ENCODE measurements around the gene VAT1L. TPM values are rescaled to one million over a fixed set of nuclear protein-coding genes. Genes with fewer than 3 reads are reported as not detected.
A peak's percentile ranks its signal among the peaks of the same experiment; 100 is the strongest.

VAT1L gene, protein sequence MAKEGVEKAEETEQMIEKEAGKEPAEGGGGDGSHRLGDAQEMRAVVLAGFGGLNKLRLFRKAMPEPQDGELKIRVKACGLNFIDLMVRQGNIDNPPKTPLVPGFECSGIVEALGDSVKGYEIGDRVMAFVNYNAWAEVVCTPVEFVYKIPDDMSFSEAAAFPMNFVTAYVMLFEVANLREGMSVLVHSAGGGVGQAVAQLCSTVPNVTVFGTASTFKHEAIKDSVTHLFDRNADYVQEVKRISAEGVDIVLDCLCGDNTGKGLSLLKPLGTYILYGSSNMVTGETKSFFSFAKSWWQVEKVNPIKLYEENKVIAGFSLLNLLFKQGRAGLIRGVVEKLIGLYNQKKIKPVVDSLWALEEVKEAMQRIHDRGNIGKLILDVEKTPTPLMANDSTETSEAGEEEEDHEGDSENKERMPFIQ
- 100 to 1,000 TPM in 1 of 2 donors, 10 to 100 TPM in 1; 79.7 to 147 TPM for total RNA-seq
- 100 to 1,000 TPM; 161 to 185 TPM for polyA plus RNA-seq (ENCODE audit: insufficient read length in 2 of 2)
- long read RNA-seq, donor 1, transcript VAT1L-201 (9 exons, 3,825 nt): major isoform, 34 of 34 reads
- long read RNA-seq, donor 1, partial matches to known transcripts: 0 of 34 reads
- long read RNA-seq, donor 1, other reads (novel, unspliced or antisense): 0 of 34 reads
- long read RNA-seq, donor 2, transcript VAT1L-201 (9 exons, 3,825 nt): major isoform, 20 of 20 reads
- long read RNA-seq, donor 2, partial matches to known transcripts: 0 of 20 reads
- long read RNA-seq, donor 2, other reads (novel, unspliced or antisense): 0 of 20 reads
- long read RNA-seq, donor 3, transcript VAT1L-201 (9 exons, 3,825 nt): major isoform, 30 of 74 reads
- long read RNA-seq, donor 3, partial matches to known transcripts: 44 of 74 reads
- long read RNA-seq, donor 3, other reads (novel, unspliced or antisense): 0 of 74 reads
- long read RNA-seq, donor 4: 0 reads

DNA sequence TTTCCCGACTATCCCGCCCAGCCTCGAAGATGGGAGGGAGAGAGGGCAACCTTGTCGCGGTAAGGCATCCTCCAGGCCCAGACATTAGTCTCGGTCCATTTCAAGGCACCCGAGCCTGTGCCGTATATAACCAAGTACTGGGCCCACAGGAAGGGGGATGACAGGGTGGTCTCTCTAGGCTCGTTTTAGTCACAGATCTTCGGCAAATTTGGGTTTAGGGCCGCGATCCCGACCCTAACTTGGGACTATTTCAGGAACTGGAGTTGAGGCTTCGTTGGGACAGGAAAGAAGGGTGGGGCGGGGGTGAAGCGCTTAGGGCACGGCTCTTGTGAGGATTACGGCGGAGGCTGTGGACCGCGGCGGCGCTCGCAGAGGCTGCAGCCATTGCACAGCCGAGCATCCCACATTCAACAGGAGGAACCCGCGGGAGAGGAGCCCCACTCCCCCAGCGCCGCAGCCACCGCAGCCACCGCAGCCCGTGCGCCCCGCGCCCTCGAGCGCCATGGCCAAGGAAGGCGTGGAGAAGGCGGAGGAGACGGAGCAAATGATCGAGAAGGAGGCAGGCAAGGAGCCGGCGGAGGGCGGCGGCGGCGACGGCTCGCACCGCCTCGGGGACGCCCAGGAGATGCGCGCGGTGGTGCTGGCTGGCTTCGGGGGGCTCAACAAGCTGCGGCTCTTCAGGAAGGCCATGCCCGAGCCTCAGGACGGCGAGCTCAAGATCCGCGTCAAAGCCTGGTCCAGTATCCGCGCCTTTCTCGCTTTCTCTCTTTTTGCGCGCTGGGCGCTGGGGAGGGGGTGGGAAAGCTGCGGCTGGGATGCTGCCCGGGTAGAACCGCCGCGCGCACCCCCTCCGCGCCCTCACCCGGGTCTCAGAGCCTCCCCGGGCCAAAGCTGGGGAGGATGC is at the start of gene VAT1L:
TSS of gene VAT1L (plus strand) at position 384 of the 904 bp plus-strand sequence. CDS start at position 503, 119 bp downstream.
- Histone ChIP-seq H3K4me3 (ENCODE audit: low read depth, low read length) (peak within 1 kb of the TSS; percentile 80), H3K27me3 (ENCODE audit: control insufficient read depth, insufficient read depth, low read length) (peaks cover 18% of the 10 kb centered on the region), H3K4me1 (ENCODE audit: control insufficient read depth, insufficient read depth, low read length) (peaks cover 19% of the 10 kb centered on the region), H3K27ac (ENCODE audit: low read depth, low read length) (peak within 1 kb of the TSS; percentile 25), H3K9me3 (ENCODE audit: control insufficient read depth, insufficient read depth, low read length) (no peaks in the 10 kb centered on the region), H3K36me3 (ENCODE audit: control insufficient read depth, insufficient read depth, low read length) (no peaks in the 10 kb centered on the region)
- 0% methylated on average over 74 of the region's 78 CpGs for WGBS (ENCODE audit: insufficient coverage)
- peak; percentile 65 to 95 (median 82) for DNase-seq (ENCODE audit: low read depth in 4 of 6, low spot score in 6 of 6)

DNA sequence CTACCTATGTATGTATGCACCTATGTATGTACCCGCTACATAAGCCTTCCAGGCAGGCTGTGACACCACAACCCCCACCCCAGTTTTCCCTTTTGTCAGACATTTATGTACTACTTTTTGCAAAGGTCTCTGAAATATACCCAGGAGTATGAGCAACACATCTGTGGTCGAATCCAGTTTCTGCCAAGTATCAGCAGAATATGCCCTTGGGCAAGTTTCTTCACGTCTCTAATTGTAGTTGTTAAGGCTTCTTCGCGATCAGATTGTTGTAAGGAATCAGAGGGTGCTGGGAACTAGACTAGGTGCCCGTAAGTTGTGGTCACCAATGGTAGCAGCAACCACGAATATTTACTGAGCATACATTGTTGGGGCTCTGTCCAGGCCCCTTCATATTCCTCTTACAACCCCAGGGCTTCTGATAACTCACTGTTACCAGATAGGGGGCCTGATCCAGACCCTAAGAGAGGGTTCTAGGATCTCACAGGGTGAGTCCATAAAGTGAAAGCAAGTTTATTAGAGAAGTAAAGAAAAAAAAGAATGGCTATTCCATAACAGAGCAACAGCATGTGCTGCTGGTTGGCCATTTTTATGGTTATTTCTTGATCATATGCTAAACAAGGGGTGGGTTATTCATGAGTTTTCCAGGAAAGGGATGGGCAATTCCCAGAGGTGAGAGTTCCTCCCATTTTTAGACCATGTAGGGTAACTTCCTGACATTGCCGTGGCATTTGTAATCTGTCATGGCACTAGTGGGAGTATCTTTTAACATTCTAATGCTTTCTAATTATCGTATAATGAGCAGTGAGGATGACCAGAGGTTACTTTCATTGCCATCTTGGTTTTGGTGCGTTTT is 49.4 kb upstream of the VAT1L start:
- no peaks in the 10 kb centered on the region for H3K27me3 ChIP-seq (ENCODE audit: control insufficient read depth, insufficient read depth, low read length)
- H3K4me3 ChIP-seq (ENCODE audit: low read depth, low read length): no peak overlapping the region
- no peaks in the 10 kb centered on the region for H3K36me3 ChIP-seq (ENCODE audit: control insufficient read depth, insufficient read depth, low read length)
- WGBS (ENCODE audit: insufficient coverage): 89% methylated on average over 8 of the region's 10 CpGs
- H3K27ac ChIP-seq (ENCODE audit: low read depth, low read length): no peak overlapping the region
- H3K4me1 ChIP-seq (ENCODE audit: control insufficient read depth, insufficient read depth, low read length): no peaks in the 10 kb centered on the region
- H3K9me3 ChIP-seq (ENCODE audit: control insufficient read depth, insufficient read depth, low read length): peaks cover 3% of the 10 kb centered on the region
- DNase-seq (ENCODE audit: low read depth in 4 of 6, low spot score in 6 of 6): no peak

DNA sequence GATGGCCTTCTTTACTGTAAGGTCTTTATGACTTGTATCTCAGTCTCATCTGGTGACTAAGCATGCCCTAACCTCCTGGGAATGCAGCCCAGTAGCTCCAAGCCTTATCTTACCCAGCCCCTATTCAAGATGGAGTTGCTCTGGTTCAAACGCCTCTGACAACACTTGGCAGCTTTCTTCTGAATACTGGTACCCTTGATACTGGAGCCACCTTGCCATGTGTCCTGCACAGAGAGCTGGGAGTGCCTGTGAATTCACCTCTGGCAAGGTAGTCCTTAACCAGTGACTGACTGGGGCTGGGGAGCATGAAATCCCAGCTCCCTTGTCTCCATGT is 48.8 kb upstream of the VAT1L start:
- H3K36me3 ChIP-seq (ENCODE audit: control insufficient read depth, insufficient read depth, low read length): no peaks in the 10 kb centered on the region
- DNase-seq (ENCODE audit: low read depth in 4 of 6, low spot score in 6 of 6): no peak
- H3K4me1 ChIP-seq (ENCODE audit: control insufficient read depth, insufficient read depth, low read length): no peaks in the 10 kb centered on the region
- no peak overlapping the region for H3K4me3 ChIP-seq (ENCODE audit: low read depth, low read length)
- WGBS (ENCODE audit: insufficient coverage): 67% methylated on average over 1 of the region's 1 CpG
- H3K27me3 ChIP-seq (ENCODE audit: control insufficient read depth, insufficient read depth, low read length): no peaks in the 10 kb centered on the region
- no peak overlapping the region for H3K27ac ChIP-seq (ENCODE audit: low read depth, low read length)
- H3K9me3 ChIP-seq (ENCODE audit: control insufficient read depth, insufficient read depth, low read length): peaks cover 3% of the 10 kb centered on the region

DNA sequence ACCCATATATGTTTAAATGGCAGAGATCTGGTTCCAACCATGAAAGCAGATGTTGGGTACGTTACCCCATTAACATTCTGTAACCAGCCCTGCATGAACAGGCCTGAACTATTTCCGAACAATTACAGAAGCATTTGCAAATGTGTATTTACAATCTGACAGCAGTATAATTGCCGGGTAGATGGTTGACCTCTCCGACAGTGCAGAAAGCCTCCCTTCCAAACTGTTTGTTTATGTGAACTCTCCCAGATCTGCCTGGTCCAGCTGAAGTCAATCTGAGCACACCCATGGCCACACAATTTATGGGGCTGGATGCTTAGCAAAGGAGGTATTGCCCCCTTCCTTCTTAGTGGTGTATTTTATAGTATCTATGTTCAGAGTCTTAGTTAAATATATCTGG is 44.2 kb upstream of the VAT1L start:
- Histone ChIP-seq H3K9me3 (ENCODE audit: control insufficient read depth, insufficient read depth, low read length) (no peaks in the 10 kb centered on the region), H3K36me3 (ENCODE audit: control insufficient read depth, insufficient read depth, low read length) (no peaks in the 10 kb centered on the region), H3K4me3 (ENCODE audit: low read depth, low read length) (no peak overlapping the region), H3K4me1 (ENCODE audit: control insufficient read depth, insufficient read depth, low read length) (no peaks in the 10 kb centered on the region), H3K27me3 (ENCODE audit: control insufficient read depth, insufficient read depth, low read length) (no peaks in the 10 kb centered on the region), H3K27ac (ENCODE audit: low read depth, low read length) (no peak overlapping the region)
- DNase-seq (ENCODE audit: low read depth in 4 of 6, low spot score in 6 of 6): no peak
- WGBS (ENCODE audit: insufficient coverage): 73% methylated on average over 2 of the region's 4 CpGs

DNA sequence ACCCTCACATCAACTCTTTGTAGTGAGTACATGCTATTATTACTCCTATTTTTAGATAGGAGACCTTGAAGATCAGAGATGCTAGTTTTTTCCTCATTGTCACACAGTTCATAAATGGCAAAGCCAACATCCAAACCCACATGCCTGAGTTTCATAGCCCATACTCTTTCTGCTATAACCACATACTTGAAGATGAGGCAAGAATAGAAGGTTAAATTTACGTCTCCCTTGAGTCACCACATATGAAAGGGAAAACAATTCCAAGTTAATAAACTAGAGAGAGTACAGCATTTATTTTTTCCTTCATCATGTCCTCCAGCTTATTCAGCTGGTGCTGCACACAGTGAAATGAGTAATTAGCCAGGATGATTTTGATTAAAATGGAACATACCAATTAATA is 42.4 kb upstream of the VAT1L start:
- H3K27ac ChIP-seq (ENCODE audit: low read depth, low read length): no peak overlapping the region
- WGBS (ENCODE audit: insufficient coverage): no CpG with 5 or more reads among the region's 1 CpG
- no peaks in the 10 kb centered on the region for H3K27me3 ChIP-seq (ENCODE audit: control insufficient read depth, insufficient read depth, low read length)

DNA sequence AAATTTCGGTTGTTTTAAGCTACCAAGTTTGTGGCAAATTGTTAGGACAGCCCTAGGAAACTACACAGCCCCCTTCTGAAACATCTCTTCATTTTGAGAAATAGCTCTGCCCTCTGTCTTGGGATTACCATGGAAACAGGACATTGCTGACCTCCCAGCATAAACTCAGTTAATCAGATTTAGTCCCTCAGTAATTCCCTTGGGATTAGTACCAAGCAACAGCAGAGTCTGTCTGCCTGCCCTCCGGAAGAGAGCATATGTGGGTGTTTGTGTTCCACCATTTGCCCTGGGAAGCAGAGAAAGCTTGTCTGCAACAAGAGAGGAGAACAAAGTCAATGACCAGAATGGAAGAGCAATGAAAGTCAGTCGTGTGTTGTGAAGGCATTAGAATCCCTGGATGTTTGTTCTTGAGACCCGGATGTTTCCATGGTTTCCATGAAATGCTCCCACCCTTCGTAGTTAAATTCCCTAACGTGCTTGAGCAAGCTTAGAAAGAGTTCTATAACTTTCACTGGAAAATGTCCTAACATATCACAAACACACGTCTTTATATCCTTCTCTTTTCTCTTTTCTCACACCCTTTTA is 39.9 kb upstream of the VAT1L start:
- H3K9me3 ChIP-seq (ENCODE audit: control insufficient read depth, insufficient read depth, low read length): no peaks in the 10 kb centered on the region
- no peaks in the 10 kb centered on the region for H3K4me1 ChIP-seq (ENCODE audit: control insufficient read depth, insufficient read depth, low read length)
- H3K4me3 ChIP-seq (ENCODE audit: low read depth, low read length): no peak overlapping the region
- no peak for DNase-seq (ENCODE audit: low read depth in 4 of 6, low spot score in 6 of 6)
- H3K27ac ChIP-seq (ENCODE audit: low read depth, low read length): no peak overlapping the region
- no peaks in the 10 kb centered on the region for H3K27me3 ChIP-seq (ENCODE audit: control insufficient read depth, insufficient read depth, low read length)
- no peaks in the 10 kb centered on the region for H3K36me3 ChIP-seq (ENCODE audit: control insufficient read depth, insufficient read depth, low read length)
- WGBS (ENCODE audit: insufficient coverage): 64% methylated on average over 6 of the region's 7 CpGs

More for the DNA sequence above, 42.4 kb upstream of the VAT1L start:
- H3K9me3 ChIP-seq (ENCODE audit: control insufficient read depth, insufficient read depth, low read length): no peaks in the 10 kb centered on the region
- DNase-seq (ENCODE audit: low read depth in 4 of 6, low spot score in 6 of 6): peak in 1 of 6 donors; percentile 86
- H3K4me3 ChIP-seq (ENCODE audit: low read depth, low read length): no peak overlapping the region
- H3K36me3 ChIP-seq (ENCODE audit: control insufficient read depth, insufficient read depth, low read length): no peaks in the 10 kb centered on the region
- H3K4me1 ChIP-seq (ENCODE audit: control insufficient read depth, insufficient read depth, low read length): no peaks in the 10 kb centered on the region

DNA sequence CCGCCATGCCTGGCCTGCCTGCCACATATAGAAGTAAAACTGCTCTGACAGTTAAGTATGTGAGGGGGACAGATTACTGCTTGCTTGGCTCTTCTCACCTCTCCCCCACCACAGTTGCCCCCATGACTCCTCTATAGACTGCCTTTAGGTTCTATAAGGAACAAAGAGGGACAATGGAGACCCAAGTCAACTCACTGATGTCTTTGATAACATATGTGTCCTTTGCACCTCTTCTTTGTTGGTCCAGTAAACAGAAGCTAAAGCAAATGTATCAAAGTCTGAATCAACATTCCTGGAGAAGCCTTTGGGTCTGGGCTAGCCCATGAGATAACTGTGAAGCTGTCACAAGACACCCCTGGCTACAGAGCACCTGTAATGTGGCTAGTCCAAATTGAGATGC is 38.9 kb upstream of the VAT1L start:
- Histone ChIP-seq H3K27me3 (ENCODE audit: control insufficient read depth, insufficient read depth, low read length) (no peaks in the 10 kb centered on the region), H3K36me3 (ENCODE audit: control insufficient read depth, insufficient read depth, low read length) (no peaks in the 10 kb centered on the region), H3K27ac (ENCODE audit: low read depth, low read length) (no peak overlapping the region), H3K9me3 (ENCODE audit: control insufficient read depth, insufficient read depth, low read length) (no peaks in the 10 kb centered on the region), H3K4me1 (ENCODE audit: control insufficient read depth, insufficient read depth, low read length) (no peaks in the 10 kb centered on the region), H3K4me3 (ENCODE audit: low read depth, low read length) (no peak overlapping the region)
- DNase-seq (ENCODE audit: low read depth in 4 of 6, low spot score in 6 of 6): no peak
- no CpG with 5 or more reads among the region's 1 CpG for WGBS (ENCODE audit: insufficient coverage)

DNA sequence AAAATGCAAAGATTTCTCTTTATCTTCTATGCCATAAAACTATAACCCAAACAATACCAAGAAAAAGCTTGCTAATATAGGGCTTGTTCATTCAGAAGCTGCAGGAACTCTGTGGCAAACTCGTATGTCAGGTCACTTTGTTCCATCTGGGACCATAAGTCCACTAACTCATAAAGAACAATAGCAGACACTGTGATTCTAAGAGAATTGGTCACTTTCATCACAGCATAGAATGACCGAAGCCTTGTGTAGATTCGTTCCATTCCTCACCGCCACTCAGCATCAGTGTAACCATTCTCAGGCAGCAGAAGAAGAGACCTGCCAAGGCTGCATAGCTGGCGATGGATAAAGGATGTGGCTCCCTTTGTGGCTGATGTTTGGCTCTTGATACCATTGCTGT is 30.3 kb upstream of the VAT1L start:
- 81% methylated on average over 2 of the region's 5 CpGs for WGBS (ENCODE audit: insufficient coverage)
- Histone ChIP-seq H3K4me3 (ENCODE audit: low read depth, low read length) (no peak overlapping the region), H3K36me3 (ENCODE audit: control insufficient read depth, insufficient read depth, low read length) (no peaks in the 10 kb centered on the region), H3K27me3 (ENCODE audit: control insufficient read depth, insufficient read depth, low read length) (no peaks in the 10 kb centered on the region), H3K9me3 (ENCODE audit: control insufficient read depth, insufficient read depth, low read length) (no peaks in the 10 kb centered on the region), H3K4me1 (ENCODE audit: control insufficient read depth, insufficient read depth, low read length) (no peaks in the 10 kb centered on the region), H3K27ac (ENCODE audit: low read depth, low read length) (no peak overlapping the region)
- DNase-seq (ENCODE audit: low read depth in 4 of 6, low spot score in 6 of 6): no peak
